ENCODE data around the gene FEN1. TPM values are rescaled to one million over a fixed set of nuclear protein-coding genes. Genes with fewer than 3 reads are reported as not detected.
A peak's percentile ranks its signal among the peaks of the same experiment; 100 is the strongest.

FEN1 gene
- total RNA-seq, 1 donor = 43.3 TPM

GRCh38 chr11:61830237-61831105, 37.8 kb downstream of the FEN1 start:
- peak overlapping the region; percentile 91 for H3K4me3 ChIP-seq (ENCODE audit: low read depth, low read length)
- DNase-seq (ENCODE audit: low read depth) = peak; percentile 61
- TF ChIP-seq CTCF (IDR thresholded peaks at IDR 0.05; ENCODE audit: insufficient read depth, low read length) = no peak

- TF ChIP-seq CTCF (IDR thresholded peaks at IDR 0.05; ENCODE audit: insufficient read depth, low read length) = no peak
- no peak for DNase-seq (ENCODE audit: low read depth)
- H3K4me3 ChIP-seq (ENCODE audit: low read depth, low read length) = no peak overlapping the region
Observed at GRCh38 chr11:61832207-61832606, 39.5 kb downstream of the FEN1 start.

- no peak for DNase-seq (ENCODE audit: low read depth)
- no peak overlapping the region for H3K4me3 ChIP-seq (ENCODE audit: low read depth, low read length)
- no peak for TF ChIP-seq CTCF (IDR thresholded peaks at IDR 0.05; ENCODE audit: insufficient read depth, low read length)
Observed at GRCh38 chr11:61832754-61833153, 40.0 kb downstream of the FEN1 start.

GRCh38 chr11:61833471-61833870, 40.8 kb downstream of the FEN1 start:
- no peak overlapping the region for H3K4me3 ChIP-seq (ENCODE audit: low read depth, low read length)
- no peak for DNase-seq (ENCODE audit: low read depth)
- TF ChIP-seq CTCF (IDR thresholded peaks at IDR 0.05; ENCODE audit: insufficient read depth, low read length) = no peak

- H3K4me3 ChIP-seq (ENCODE audit: low read depth, low read length) = no peak overlapping the region
- no peak for TF ChIP-seq CTCF (IDR thresholded peaks at IDR 0.05; ENCODE audit: insufficient read depth, low read length)
- DNase-seq (ENCODE audit: low read depth) = no peak
Observed at GRCh38 chr11:61833926-61834277, 41.2 kb downstream of the FEN1 start.

GRCh38 chr11:61834278-61835048, 41.8 kb downstream of the FEN1 start:
- DNase-seq (ENCODE audit: low read depth) = peak; percentile 87
- no peak for TF ChIP-seq CTCF (IDR thresholded peaks at IDR 0.05; ENCODE audit: insufficient read depth, low read length)
- H3K4me3 ChIP-seq (ENCODE audit: low read depth, low read length) = no peak overlapping the region

All from fibroblast of the aortic adventitia (primary cell).